ENCODE measurements around the gene HEATR1.

HEATR1 gene

GRCh38 chr1:236627727-236628408, 23.6 kb upstream of the HEATR1 start:
- DNase-seq (ENCODE audit: low spot score), result no peak
- no peak overlapping the region for H3K27ac ChIP-seq
- ChIA-PET POLR2A (ENCODE audit: low non-redundant PET) (no interaction called here), CTCF (no interaction called here)
- no peak for TF ChIP-seq CTCF (conservative IDR thresholded peaks at IDR 0.05; ENCODE audit: low read depth)

- TF ChIP-seq CTCF (conservative IDR thresholded peaks at IDR 0.05; ENCODE audit: low read depth), result no peak
- DNase-seq (ENCODE audit: low spot score), result no peak
- POLR2A ChIA-PET (ENCODE audit: low non-redundant PET), result no interaction called here
- no peak overlapping the region for H3K27ac ChIP-seq
- CTCF ChIA-PET, result interaction anchor here (0.6 to 1.4 kb wide), 3 partner anchors 14 to 15 kb away, joined by 5 to 6 read pairs (median 5); no protein-coding TSS in a partner anchor
Measured at GRCh38 chr1:236623371-236624166, 19.3 kb upstream of the HEATR1 start.

- CTCF ChIA-PET, result interaction anchor here (1.2 kb wide), 1 partner anchor 13 kb away, joined by 5 read pairs; no protein-coding TSS in a partner anchor
- no peak for TF ChIP-seq CTCF (conservative IDR thresholded peaks at IDR 0.05; ENCODE audit: low read depth)
- POLR2A ChIA-PET (ENCODE audit: low non-redundant PET), result no interaction called here
Measured at GRCh38 chr1:236622407-236622806, 18.1 kb upstream of the HEATR1 start.

GRCh38 chr1:236619398-236619797, 15.1 kb upstream of the HEATR1 start:
- ChIA-PET POLR2A (ENCODE audit: low non-redundant PET) (no interaction called here), CTCF (interaction anchor here (1.3 kb wide), 1 partner anchor 10 kb away, joined by 5 read pairs; no protein-coding TSS in a partner anchor)
- no peak overlapping the region for H3K27ac ChIP-seq
- no peak for DNase-seq (ENCODE audit: low spot score)
- no peak for TF ChIP-seq CTCF (conservative IDR thresholded peaks at IDR 0.05; ENCODE audit: low read depth)

More at GRCh38 chr1:236622407-236622806, 18.1 kb upstream of the HEATR1 start:
- H3K27ac ChIP-seq, result no peak overlapping the region
- DNase-seq (ENCODE audit: low spot score), result no peak

GRCh38 chr1:236618507-236618906, 14.2 kb upstream of the HEATR1 start:
- TF ChIP-seq CTCF (conservative IDR thresholded peaks at IDR 0.05; ENCODE audit: low read depth), result no peak
- H3K27ac ChIP-seq, result no peak overlapping the region
- ChIA-PET POLR2A (ENCODE audit: low non-redundant PET) (no interaction called here), CTCF (no interaction called here)
- DNase-seq (ENCODE audit: low spot score), result no peak

GRCh38 chr1:236615399-236616148, 11.3 kb upstream of the HEATR1 start:
- ChIA-PET CTCF (no interaction called here), POLR2A (ENCODE audit: low non-redundant PET) (no interaction called here)
- DNase-seq (ENCODE audit: low spot score), result no peak
- TF ChIP-seq CTCF (conservative IDR thresholded peaks at IDR 0.05; ENCODE audit: low read depth), result no peak
- no peak overlapping the region for H3K27ac ChIP-seq

Data from RWPE1 (cell line).